Measurements from ENCODE around the gene BRI3BP.

The BRI3BP gene

GRCh38 chr12:125068391-125068790, 74.9 kb downstream of the BRI3BP start:
- H3K4me3 ChIP-seq (ENCODE audit: low read depth, low read length), result no peak overlapping the region
- H2AFZ ChIP-seq, result no peak overlapping the region
- TF ChIP-seq, protein P1, sequence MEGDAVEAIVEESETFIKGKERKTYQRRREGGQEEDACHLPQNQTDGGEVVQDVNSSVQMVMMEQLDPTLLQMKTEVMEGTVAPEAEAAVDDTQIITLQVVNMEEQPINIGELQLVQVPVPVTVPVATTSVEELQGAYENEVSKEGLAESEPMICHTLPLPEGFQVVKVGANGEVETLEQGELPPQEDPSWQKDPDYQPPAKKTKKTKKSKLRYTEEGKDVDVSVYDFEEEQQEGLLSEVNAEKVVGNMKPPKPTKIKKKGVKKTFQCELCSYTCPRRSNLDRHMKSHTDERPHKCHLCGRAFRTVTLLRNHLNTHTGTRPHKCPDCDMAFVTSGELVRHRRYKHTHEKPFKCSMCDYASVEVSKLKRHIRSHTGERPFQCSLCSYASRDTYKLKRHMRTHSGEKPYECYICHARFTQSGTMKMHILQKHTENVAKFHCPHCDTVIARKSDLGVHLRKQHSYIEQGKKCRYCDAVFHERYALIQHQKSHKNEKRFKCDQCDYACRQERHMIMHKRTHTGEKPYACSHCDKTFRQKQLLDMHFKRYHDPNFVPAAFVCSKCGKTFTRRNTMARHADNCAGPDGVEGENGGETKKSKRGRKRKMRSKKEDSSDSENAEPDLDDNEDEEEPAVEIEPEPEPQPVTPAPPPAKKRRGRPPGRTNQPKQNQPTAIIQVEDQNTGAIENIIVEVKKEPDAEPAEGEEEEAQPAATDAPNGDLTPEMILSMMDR (IDR thresholded peaks at IDR 0.05), result no peak
- no peaks in the 10 kb centered on the region for H3K36me3 ChIP-seq (ENCODE audit: control insufficient read depth, insufficient read depth, low read length)
- no peak overlapping the region for H3K27ac ChIP-seq
- peaks cover 2% of the 10 kb centered on the region for H3K79me2 ChIP-seq
- H3K9ac ChIP-seq, result no peak overlapping the region
- H3K27me3 ChIP-seq (ENCODE audit: control insufficient read depth, insufficient read depth, low read length), result no peaks in the 10 kb centered on the region
- no peak overlapping the region for H3K4me2 ChIP-seq (ENCODE audit: low read length)
- no peaks in the 10 kb centered on the region for H3K9me3 ChIP-seq (ENCODE audit: control insufficient read depth, low read length)
- no peaks in the 10 kb centered on the region for H3K4me1 ChIP-seq

- Histone ChIP-seq H3K9me3 (ENCODE audit: control insufficient read depth, low read length) (no peaks in the 10 kb centered on the region), H3K36me3 (ENCODE audit: control insufficient read depth, insufficient read depth, low read length) (no peaks in the 10 kb centered on the region), H3K4me3 (ENCODE audit: low read depth, low read length) (no peak overlapping the region), H3K9ac (no peak overlapping the region), H2AFZ (no peak overlapping the region), H3K27me3 (ENCODE audit: control insufficient read depth, insufficient read depth, low read length) (no peaks in the 10 kb centered on the region), H3K4me1 (no peaks in the 10 kb centered on the region), H3K79me2 (peaks cover 2% of the 10 kb centered on the region), H3K27ac (no peak overlapping the region), H3K4me2 (ENCODE audit: low read length) (no peak overlapping the region)
- TF ChIP-seq, protein P1 (IDR thresholded peaks at IDR 0.05), result no peak
Observed at GRCh38 chr12:125069616-125070015, 76.2 kb downstream of the BRI3BP start.

GRCh38 chr12:125070112-125070511, 76.7 kb downstream of the BRI3BP start:
- H3K79me2 ChIP-seq, result peaks cover 2% of the 10 kb centered on the region
- no peak overlapping the region for H3K27ac ChIP-seq
- no peaks in the 10 kb centered on the region for H3K36me3 ChIP-seq (ENCODE audit: control insufficient read depth, insufficient read depth, low read length)
- no peaks in the 10 kb centered on the region for H3K4me1 ChIP-seq
- H2AFZ ChIP-seq, result no peak overlapping the region
- H3K4me2 ChIP-seq (ENCODE audit: low read length), result no peak overlapping the region
- H3K4me3 ChIP-seq (ENCODE audit: low read depth, low read length), result no peak overlapping the region
- TF ChIP-seq, protein P1 (IDR thresholded peaks at IDR 0.05), result peak; percentile 8
- H3K9me3 ChIP-seq (ENCODE audit: control insufficient read depth, low read length), result no peaks in the 10 kb centered on the region
- H3K9ac ChIP-seq, result no peak overlapping the region
- no peaks in the 10 kb centered on the region for H3K27me3 ChIP-seq (ENCODE audit: control insufficient read depth, insufficient read depth, low read length)

GRCh38 chr12:125070661-125071390, 77.4 kb downstream of the BRI3BP start:
- H3K27ac ChIP-seq, result no peak overlapping the region
- no peak overlapping the region for H3K9ac ChIP-seq
- peaks cover 2% of the 10 kb centered on the region for H3K79me2 ChIP-seq
- TF ChIP-seq, protein P1 (IDR thresholded peaks at IDR 0.05), result no peak
- no peaks in the 10 kb centered on the region for H3K9me3 ChIP-seq (ENCODE audit: control insufficient read depth, low read length)
- no peak overlapping the region for H3K4me2 ChIP-seq (ENCODE audit: low read length)
- H3K4me3 ChIP-seq (ENCODE audit: low read depth, low read length), result no peak overlapping the region
- H3K4me1 ChIP-seq, result no peaks in the 10 kb centered on the region
- H2AFZ ChIP-seq, result no peak overlapping the region
- no peaks in the 10 kb centered on the region for H3K36me3 ChIP-seq (ENCODE audit: control insufficient read depth, insufficient read depth, low read length)
- no peaks in the 10 kb centered on the region for H3K27me3 ChIP-seq (ENCODE audit: control insufficient read depth, insufficient read depth, low read length)

- Histone ChIP-seq H3K4me3 (ENCODE audit: low read depth, low read length) (no peak overlapping the region), H2AFZ (no peak overlapping the region), H3K79me2 (peaks cover 2% of the 10 kb centered on the region), H3K36me3 (ENCODE audit: control insufficient read depth, insufficient read depth, low read length) (no peaks in the 10 kb centered on the region), H3K4me1 (no peaks in the 10 kb centered on the region), H3K9me3 (ENCODE audit: control insufficient read depth, low read length) (no peaks in the 10 kb centered on the region), H3K27me3 (ENCODE audit: control insufficient read depth, insufficient read depth, low read length) (no peaks in the 10 kb centered on the region), H3K9ac (no peak overlapping the region), H3K4me2 (ENCODE audit: low read length) (no peak overlapping the region), H3K27ac (no peak overlapping the region)
- TF ChIP-seq, protein P1 (IDR thresholded peaks at IDR 0.05), result no peak
Observed at GRCh38 chr12:125071456-125071855, 78.0 kb downstream of the BRI3BP start.
